Adipose tissue (tissue), 3 donors: ENCODE measurements around the gene CLHC1. TPM values are rescaled to one million over a fixed set of nuclear protein-coding genes. Genes with fewer than 3 reads are reported as not detected.
A peak's percentile ranks its signal among the peaks of the same experiment; 100 is the strongest.
"Not testable (repeated sequence)": the region's sequence is repeated elsewhere in the genome, so short reads cannot be mapped to it uniquely, and the experiment has no call there.

Experiments
- H3K27ac ChIP-seq: one replicate; pipeline ENCODE4 v1.5.1; 2013; ENCODE audit warnings: low read depth, low read length
- WGBS, 3 donors: extraction: QIAGEN DNeasy Blood & Tissue Kit; methylation state at CpG; one replicate each; pipeline ENCODE4 v1.1.7; 2013; 5-methylcytosine and 5-hydroxymethylcytosine counted together
- polyA plus RNA-seq, 3 donors: library from polyadenylated mRNA; stranded (reverse); fragments of 200-250 nt; gene quantifications; one replicate each; pipeline ENCODE4 v1.2.3, GENCODE V29; 2013
- donor health status: healthy with polysubstance abuse.
- donor health status: Bipolar disorder and iron deficiency.
- donor health status: healthy.

The CLHC1 gene
- 1 to 10 TPM; 1.7 to 6.9 (median 4.1) TPM for polyA plus RNA-seq

DNA sequence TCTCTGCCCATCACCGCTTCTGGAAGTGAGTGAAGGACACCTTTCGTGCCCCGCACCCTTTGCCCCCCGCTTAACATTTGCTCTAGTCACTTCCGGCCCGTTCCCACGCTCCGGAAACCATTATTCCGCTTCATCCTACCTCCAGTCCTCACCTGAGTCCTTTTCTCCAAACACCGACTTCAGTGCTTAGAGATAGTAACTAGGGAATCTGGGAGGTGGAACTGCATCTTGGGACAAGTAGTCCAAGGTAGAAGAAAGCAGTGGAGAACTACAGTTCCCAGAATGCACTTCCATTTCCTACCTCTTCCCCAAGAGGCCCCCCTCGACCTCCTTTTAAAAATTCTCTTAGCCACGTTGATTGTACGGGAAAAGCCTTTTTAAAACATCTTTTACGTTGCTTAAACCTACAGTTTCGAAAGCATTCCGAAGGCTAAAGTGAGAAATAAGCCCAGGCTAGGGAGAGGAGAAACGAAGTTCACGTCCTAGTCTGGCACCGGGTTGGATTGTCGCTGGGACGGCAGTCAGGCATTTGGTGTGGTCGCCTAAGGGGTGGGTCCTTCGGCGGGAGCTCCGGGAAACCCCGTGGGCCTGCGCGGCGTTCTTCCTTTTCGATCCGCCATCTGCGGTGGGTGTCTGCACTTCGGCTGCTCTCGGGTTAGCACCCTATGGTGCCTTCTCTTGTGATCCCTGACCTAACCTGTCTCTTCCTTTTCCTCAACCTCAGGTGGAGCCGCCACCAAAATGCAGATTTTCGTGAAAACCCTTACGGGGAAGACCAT lies at the start of gene CLHC1, which contains the start of gene RPS27A:
TSS of gene CLHC1 (minus strand) at position 210 of the 779 bp plus-strand sequence. CDS start 9,882 bp downstream, outside the sequence.
TSS of gene RPS27A (plus strand) at position 605 of the 779 bp plus-strand sequence. CDS start at position 742, 137 bp downstream.
- 0% methylated on average over 37 of the region's 37 CpGs for WGBS, 3 donors
- no peak within 1 kb of the TSS for H3K27ac ChIP-seq

DNA sequence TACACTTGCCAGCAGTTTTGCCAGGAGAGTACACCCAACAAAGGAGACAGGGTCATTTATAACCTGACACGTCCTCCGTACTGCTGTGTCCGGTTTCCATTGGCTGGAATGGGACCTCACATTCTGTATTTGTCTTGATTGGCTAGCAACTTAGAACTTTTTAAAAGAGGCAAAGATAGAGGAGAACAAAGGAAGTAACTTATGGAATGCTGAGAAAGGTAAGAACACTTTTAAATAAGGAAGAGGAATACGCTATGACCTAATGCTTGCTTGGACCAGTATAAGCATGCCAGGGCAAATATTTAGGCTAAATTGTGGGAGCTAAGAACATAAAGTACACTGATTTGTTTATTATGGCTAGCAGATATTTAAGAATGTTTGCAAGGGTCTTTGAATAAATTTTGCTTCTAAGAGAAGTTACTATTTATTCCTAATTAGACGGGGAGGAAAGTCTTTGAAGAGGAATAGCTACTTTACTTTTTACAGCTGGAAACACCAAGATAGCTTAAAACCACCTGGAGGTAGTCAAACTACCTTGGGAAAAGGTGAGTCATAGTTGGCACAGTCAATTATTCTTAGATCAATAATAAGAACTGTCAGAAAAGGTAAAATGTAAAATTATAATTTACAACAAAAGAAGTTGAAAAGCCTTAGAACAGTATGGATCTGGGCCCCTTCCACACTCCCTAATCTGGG lies 48.9 kb upstream of the CLHC1 start:
- not testable (repeated sequence) for H3K27ac ChIP-seq

DNA sequence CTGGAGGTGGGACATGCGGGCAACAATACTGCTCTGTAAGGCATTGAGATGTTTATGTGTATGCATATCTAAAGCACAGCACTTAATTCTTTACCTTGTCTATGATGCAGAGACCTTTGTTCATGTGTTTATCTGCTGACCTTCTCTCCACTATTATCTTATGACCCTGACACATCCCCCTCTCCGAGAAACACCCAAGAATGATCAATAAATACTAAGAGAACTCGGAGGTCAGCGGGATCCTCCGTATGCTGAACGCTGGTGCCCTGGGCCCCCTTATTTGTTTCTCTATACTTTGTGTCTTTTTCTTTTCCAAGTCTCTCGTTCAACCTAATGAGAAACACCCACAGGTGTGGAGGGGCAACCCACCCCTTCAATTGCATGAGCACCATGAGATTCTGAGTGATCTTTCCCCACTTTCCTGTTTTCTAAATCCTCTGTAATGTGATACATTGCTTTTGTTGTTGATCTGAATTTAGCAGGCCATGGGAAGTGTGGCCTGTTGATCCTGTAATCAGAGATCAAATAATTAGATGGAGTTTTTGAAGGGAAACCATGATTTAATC lies 47.8 kb upstream of the CLHC1 start:
- not testable (repeated sequence) for H3K27ac ChIP-seq
- WGBS, 3 donors, result 56 to 68% (median 64%) methylated on average over 6 to 7 of the region's 7 CpGs

More for the DNA sequence above, 48.9 kb upstream of the CLHC1 start:
- WGBS, 3 donors, result 65 to 97% (median 86%) methylated on average over 5 of the region's 5 CpGs

DNA sequence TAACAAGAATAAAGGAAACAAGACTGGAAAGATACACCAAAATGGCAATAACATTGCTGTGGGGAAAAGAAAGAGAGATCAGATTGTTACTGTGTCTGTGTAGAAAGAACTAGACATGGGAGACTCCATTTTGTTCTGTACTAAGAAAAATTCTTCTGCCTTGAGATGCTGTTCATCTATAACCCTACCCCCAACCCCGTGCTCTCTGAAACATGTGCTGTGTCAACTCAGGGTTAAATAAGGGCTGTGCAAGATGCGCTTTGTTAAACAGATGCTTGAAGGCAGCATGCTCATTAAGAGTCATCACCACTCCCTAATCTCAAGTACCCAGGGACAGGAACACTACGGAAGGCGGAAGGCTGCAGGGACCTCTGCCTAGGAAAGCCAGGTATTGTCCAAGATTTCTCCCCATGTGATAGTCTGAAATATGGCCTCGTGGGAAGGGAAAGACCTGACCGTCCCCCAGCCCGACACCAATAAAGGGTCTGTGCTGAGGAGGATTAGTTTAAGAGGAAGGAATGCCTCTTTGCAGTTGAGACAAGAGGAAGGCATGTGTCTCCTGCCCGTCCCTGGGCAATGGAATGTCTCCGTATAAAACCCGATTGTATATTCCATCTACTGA lies 47.2 kb upstream of the CLHC1 start:
- WGBS, 3 donors, result 49 to 62% (median 51%) methylated on average over 10 of the region's 10 CpGs
- not testable (repeated sequence) for H3K27ac ChIP-seq

DNA sequence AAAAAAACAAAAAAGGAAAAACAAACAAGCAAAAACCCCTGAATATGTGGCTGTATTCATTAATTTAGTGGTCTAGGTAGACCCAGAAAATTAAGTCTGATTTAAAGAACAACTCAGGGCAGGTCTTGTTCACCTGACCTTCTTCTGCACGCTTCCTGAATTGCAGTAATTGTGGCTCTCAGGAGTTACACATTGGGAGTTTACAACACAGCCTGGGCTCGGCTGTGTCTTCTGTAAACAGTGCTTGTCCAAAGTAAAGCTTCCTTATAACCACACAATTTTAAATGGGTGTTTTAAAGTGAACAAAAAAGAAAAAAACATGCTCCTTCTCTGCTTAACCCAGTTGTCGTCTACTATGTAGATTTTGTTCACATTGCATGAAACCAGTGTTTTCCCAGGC lies 45.2 kb upstream of the CLHC1 start:
- no peak overlapping the region for H3K27ac ChIP-seq
- 65 to 81% (median 66%) methylated on average over 3 of the region's 3 CpGs for WGBS, 3 donors

DNA sequence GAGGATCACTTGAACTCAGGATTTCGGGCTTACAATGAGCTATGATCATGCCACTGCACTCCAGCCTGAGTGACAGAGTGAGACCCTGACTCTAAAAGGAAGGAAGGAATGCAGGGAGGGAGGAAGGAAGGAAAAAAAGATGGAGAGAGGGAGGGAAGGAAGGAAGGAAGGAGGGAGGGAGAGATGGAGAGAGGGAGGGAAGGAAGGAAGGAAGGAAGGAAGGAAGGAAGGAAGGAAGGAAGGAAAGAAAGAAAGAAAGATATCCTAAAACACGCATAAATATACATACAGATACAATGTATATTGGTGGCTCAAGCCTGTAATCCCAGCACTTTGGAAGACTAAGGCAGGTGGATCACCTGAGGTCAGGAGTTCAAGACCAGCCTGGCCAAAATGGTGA lies 42.3 kb upstream of the CLHC1 start:
- 77 to 100% (median 85%) methylated on average over 2 of the region's 2 CpGs for WGBS, 3 donors
- not testable (repeated sequence) for H3K27ac ChIP-seq

DNA sequence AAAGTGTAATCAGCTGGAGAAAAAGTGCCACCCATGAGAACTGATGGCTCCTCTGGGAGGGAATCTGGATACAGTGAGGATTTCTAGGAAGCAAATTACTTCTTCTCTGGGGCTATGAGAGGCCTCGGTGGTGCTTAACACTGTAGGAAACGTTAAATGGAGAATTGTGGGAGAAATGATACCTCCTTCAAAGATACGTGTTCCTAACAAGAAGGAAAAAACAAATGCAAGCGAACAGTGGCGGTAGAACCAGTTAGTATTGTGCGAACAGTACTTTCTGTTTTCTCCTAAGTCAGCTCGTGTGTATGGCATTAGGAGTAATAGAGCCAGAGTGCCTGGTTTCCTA lies 37.5 kb upstream of the CLHC1 start:
- no peak overlapping the region for H3K27ac ChIP-seq
- WGBS, 3 donors, result 39 to 46% (median 43%) methylated on average over 7 of the region's 7 CpGs

DNA sequence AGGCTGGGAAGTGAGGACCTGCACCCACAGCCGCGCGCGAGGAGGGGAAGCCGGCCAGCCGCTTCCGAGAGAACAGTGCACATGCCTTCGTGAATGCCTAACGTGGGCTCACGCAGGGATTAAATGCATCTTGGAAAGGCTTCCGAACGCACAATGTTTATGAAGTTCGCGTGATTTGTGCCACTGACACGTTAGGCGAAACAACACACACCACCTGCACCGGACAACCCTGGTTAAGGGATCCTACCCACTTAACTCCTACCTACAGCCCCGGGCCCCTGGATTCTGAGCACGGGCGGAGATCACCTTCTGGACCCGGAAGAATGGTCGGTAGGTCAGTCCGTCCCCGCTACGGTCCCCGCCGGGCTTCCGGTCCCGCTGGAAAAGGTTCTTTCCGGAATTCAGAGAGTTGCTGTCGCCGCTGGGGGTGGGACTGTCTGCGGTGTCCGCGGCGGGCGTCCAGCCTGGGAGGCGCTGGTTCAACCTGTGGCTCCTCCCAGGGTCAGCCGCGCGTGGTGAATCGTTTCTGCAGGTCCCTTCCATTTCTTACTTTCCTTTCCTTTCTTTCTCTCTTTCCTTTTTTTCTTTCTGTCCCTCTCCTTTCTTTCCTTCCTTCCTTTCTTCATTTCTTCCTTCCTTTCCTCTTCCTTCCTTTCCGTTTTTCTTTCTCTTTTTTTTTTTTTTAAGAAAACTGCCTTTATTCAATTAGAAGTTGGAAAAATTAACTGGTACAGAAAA lies 37.0 kb upstream of the CLHC1 start, which contains the start of gene MTIF2:
TSS of gene MTIF2 (minus strand) at position 325 of the 738 bp plus-strand sequence. CDS start 5,373 bp downstream, outside the sequence.
- H3K27ac ChIP-seq, result peak within 1 kb of the TSS; percentile 3
- 0 to 1% (median 1%) methylated on average over 43 of the region's 43 CpGs for whole genome bisulfite sequencing, 3 donors

DNA sequence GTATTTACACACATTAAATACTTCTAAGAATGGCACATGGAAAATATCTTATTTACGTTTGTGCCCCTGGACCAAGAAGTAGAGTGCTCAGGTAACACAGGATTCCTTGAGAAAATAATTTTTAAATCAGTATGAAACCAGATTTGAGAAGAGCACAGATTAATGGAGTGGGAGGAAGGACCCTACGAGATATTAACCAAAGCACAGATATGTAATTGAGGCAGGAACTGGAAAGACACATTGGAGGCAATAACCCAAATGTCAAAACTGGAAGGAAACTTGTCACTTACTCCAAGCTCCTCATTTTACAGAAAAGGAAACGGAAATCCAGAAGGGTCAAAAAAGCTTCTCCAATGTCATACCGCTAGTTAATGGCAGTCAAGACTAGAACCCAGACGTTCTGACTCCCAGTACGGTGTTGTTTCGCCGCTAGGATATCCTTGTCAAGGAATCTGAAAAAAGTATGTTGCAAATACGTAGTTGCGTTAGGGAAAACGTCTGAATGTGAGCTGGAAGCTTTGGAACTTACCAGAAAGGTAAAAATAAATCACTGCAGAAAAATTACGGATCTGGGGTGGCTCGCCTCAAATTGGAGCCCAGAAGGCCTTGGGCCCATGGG lies 36.3 kb upstream of the CLHC1 start:
- no peak overlapping the region for H3K27ac ChIP-seq
- 8 to 17% (median 14%) methylated on average over 13 of the region's 13 CpGs for WGBS, 3 donors

DNA sequence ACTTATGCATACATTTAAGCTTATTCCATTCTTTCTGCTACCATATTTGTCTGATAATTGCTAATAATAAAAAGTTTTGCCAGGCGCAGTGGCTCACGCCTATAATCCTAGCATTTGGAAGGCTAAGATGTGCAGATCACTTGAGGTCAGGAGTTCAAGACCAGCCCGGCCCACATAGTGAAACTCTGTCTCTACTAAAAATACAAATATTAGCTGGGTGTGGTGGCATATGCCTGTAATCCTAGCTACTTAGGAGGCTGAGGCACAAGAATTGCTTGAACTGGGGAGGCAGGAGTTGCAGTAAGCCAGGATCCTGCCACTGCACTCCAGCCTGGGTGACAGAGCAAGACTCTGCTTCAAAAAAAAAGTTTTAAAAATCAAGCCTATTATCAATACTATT lies 27.5 kb upstream of the CLHC1 start:
- H3K27ac ChIP-seq, result not testable (repeated sequence)
- WGBS, 3 donors, result 87 to 96% (median 92%) methylated on average over 3 of the region's 3 CpGs

DNA sequence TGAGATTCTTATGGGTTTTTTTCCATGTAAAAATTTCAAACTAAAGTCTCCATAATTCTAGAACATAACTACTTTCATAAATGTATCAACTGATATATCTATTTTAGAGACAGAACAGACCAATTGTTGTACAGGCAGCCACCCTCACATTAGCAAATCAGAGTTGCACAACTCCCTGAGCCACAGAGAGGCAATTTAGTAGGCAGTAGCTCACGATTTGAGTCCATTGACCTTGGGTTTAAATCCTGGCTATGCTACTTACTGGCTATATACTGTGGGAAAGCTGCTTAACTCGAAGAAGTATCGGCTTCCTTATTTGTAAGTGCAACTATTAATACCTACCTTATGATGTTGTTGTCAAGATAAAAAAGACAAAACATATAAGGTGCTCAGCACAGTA lies 20.7 kb upstream of the CLHC1 start:
- WGBS, 3 donors, result 64 to 79% (median 79%) methylated on average over 3 of the region's 3 CpGs

DNA sequence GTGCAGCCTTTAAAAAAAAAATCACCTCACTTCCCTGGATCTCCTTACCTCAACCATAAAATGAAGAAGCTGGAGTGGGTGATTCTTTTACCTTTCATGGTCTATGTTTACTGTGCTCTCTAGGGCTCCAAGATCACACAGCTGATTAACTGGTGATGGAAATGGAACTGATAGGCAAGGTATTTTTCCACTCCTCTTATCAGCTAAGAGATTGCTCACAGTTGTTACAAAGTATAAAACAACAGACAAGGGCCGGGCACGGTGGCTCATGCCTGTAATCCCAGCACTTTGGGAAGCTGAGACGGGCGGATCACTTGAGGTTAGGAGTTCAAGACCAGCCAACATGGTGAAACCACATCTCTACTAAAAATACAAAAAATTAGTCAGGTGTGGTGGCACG lies 14.9 kb upstream of the CLHC1 start:
- no peak overlapping the region for H3K27ac ChIP-seq
- WGBS, 3 donors, result 72 to 90% (median 84%) methylated on average over 5 of the region's 5 CpGs

More for the DNA sequence above, 20.7 kb upstream of the CLHC1 start:
- H3K27ac ChIP-seq, result no peak overlapping the region

DNA sequence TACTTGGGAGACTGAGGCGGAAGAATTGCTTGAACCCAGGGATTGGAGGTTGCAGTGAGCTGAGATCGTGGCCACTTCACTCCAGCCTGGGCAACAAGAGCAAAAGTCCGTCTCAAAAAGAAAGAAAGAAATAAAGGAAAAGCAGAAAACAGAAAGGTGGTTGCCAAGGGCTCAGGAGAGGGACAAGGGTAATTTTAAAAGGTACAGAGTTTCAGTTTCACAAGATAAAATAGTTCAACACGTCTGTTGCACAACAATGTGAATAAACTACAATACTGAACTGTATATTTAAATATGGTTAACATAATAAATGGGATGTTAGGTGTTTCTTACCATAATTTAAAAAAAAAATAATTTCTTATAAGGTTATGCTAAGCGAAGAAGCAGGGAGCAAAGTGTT lies 13.3 kb upstream of the CLHC1 start:
- no peak overlapping the region for H3K27ac ChIP-seq
- 87 to 91% (median 89%) methylated on average over 5 of the region's 5 CpGs for WGBS, 3 donors

DNA sequence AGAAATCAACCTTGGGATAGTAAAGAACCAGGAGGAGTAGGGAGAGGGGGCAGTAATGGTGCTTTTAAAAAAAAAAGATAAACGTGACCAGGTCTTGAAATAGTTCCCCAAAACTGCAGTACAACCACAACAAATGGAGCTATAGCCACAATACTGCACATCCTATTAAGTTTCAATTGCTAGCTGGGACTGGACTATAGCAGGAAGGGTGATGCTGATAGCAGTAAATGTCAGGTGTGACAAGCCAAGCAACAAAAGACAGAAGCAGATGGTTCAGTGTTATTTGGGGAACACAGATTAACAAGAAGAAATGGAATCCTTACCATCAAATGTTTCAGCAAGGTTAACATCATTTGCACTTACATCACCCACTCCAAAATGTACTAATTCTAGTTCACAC lies 10.5 kb upstream of the CLHC1 start:
- no peak overlapping the region for H3K27ac ChIP-seq
- 64 to 81% (median 76%) methylated on average over 1 of the region's 1 CpG for WGBS, 3 donors

DNA sequence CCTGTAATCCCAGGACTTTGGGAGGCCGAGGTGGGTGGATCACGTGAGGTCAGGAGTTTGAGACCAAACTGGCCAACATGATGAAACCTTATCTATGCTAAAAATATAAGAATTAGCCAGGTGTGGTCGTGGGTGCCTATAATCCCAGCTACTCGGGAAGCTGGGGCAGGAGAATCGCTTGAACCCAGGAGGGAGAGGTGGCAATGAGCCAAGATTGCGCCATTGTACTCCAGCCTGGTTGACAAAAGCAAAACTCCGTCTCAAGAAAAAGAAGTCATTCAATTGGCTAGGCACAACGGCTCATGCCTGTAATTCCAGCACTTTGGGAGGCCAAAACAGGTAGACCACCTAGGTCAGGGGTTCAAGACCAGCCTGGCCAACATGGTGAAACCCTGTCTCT lies 9.5 kb upstream of the CLHC1 start:
- H3K27ac ChIP-seq, result not testable (repeated sequence)
- 90 to 93% (median 91%) methylated on average over 8 of the region's 8 CpGs for WGBS, 3 donors

DNA sequence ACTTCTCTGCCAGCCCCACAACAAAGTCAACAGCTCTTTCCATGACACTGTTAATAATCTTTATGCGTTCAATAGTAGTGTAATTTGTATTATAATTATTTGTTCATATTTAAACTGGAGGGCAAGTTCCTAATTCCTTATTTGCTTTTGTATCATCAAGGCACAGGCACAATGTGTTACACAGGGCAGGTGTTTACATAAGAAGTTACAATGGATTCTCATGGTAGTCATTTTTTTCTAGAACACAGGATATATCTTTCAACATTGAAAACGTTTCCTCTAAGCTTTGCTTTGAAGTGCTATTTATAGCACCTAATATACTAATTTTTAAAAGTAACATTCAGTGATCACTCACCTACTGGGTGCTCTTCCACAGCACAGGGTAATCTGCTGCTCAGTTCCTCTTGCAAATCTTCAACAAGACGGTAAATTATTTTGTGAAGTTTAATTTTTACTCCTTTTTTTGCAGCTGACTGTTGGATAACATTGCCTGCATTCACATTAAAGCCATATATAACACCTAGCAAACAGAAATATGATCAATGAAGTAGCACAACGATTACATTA lies 7.6 kb upstream of the CLHC1 start:
- H3K27ac ChIP-seq, result no peak overlapping the region
- 52 to 76% (median 71%) methylated on average over 4 of the region's 4 CpGs for WGBS, 3 donors

DNA sequence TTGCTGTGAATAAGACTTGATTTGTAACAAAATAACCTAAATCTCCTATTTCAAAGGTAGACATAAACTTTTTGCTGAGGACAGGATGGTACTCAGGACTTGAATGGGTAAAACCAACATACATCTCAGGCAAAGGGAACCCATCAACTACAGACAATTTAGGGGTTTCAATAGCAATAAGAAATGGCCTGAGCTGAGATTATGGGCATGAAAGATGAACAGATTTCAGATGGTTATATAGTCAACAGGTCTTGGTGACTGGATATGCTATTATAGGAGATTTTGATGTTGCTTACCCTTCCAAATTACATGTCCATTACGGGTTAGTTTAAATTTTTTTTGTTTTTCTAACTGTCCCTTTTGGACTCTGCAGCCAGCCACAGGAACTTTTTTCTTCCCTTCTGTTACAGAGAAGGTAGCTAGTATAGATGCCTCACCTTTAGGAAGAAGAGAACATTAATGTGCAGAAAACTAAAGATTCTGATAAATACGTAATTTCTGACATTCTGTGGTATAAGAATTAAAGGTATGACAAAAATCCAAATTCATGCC lies 5.0 kb upstream of the CLHC1 start:
- 84 to 86% (median 85%) methylated on average over 2 of the region's 2 CpGs for WGBS, 3 donors
- no peak overlapping the region for H3K27ac ChIP-seq
